PFSK-1 (cell line): ENCODE results near the gene VAMP4.
A peak's percentile ranks its signal among the peaks of the same experiment; 100 is the strongest.

Experiments used
- POLR2AphosphoS5 ChIP-seq: IDR thresholded peaks from 2 replicates; pipeline ENCODE4 v1.6.1; 2012; ENCODE audit warnings: low read depth, mild to moderate bottlenecking, control low read depth, low read length, moderate library complexity
- SIN3A ChIP-seq: IDR thresholded peaks from 2 replicates; pipeline ENCODE4 v1.6.1; 2012; ENCODE audit warnings: mild to moderate bottlenecking, low read length, moderate library complexity, borderline replicate concordance; ENCODE audit not compliant: insufficient read depth
- TAF1 ChIP-seq: IDR thresholded peaks from 2 replicates; pipeline ENCODE4 v1.6.1; 2012; ENCODE audit warnings: low read length, control low read depth, borderline replicate concordance; ENCODE audit not compliant: insufficient read depth
- TF ChIP-seq, protein P1 (sequence below), 2 experiments: IDR thresholded peaks; 2 replicates each; pipeline versions ENCODE4 v1.6.1 to v1.8.0; 2011 to 2012; ENCODE audit warnings: low read depth in 2 of 2, low read length in 2 of 2, control low read depth in 1 of 2, inconsistent platforms in 1 of 2, mild to moderate bottlenecking in 1 of 2, moderate library complexity in 1 of 2; ENCODE audit not compliant: insufficient read depth in 1 of 2

DNA sequence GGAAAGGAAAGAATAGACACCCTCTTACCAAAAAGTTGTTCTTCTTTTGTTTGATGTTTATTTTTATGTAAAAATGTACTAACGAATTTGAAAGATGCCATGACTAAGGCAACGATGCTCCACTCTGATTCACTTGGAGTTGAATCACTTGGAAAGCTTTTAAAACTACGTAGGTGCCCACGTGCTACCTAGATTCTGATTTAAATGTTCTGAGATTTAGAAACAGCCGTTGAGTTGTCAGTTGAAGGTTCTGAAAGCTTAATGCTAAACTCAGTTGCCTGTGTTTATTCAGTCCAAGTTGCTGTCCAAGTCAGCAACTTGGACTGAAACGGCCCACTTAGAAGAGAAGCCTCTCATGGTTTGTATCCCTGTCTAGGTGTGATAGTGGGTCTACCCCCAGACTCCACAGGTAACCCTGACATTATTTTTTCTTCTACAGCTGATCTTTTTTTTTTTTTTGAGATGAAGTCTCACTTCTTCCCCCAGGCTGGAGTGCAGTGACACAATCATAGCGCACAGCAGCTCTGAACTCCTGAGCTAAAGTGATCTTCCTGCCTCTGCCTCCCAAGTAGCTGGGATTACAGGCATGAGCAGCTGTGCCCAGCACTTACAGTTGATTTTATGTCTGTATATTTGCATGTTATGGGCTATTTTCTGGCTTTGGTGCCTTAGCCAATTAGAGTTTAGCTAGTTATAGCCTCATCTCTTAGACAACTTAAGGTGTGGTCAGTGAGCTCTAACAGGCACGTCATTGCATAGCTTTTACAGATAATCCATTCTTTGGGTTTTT lies 1.4 kb upstream of the VAMP4 start:
- TF ChIP-seq POLR2AphosphoS5 (no peak), TAF1 (no peak), SIN3A (no peak)
- TF ChIP-seq, protein P1, sequence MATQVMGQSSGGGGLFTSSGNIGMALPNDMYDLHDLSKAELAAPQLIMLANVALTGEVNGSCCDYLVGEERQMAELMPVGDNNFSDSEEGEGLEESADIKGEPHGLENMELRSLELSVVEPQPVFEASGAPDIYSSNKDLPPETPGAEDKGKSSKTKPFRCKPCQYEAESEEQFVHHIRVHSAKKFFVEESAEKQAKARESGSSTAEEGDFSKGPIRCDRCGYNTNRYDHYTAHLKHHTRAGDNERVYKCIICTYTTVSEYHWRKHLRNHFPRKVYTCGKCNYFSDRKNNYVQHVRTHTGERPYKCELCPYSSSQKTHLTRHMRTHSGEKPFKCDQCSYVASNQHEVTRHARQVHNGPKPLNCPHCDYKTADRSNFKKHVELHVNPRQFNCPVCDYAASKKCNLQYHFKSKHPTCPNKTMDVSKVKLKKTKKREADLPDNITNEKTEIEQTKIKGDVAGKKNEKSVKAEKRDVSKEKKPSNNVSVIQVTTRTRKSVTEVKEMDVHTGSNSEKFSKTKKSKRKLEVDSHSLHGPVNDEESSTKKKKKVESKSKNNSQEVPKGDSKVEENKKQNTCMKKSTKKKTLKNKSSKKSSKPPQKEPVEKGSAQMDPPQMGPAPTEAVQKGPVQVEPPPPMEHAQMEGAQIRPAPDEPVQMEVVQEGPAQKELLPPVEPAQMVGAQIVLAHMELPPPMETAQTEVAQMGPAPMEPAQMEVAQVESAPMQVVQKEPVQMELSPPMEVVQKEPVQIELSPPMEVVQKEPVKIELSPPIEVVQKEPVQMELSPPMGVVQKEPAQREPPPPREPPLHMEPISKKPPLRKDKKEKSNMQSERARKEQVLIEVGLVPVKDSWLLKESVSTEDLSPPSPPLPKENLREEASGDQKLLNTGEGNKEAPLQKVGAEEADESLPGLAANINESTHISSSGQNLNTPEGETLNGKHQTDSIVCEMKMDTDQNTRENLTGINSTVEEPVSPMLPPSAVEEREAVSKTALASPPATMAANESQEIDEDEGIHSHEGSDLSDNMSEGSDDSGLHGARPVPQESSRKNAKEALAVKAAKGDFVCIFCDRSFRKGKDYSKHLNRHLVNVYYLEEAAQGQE (IDR thresholded peaks at IDR 0.05; ENCODE audit: insufficient read depth in 1 of 2, low read depth in 2 of 2, low read length in 2 of 2): peak in 1 of 2 experiments; percentile 63; a peak in 1 of 4 replicates
